Neural cell (in vitro differentiated cells): Measurements from ENCODE around the gene MFSD2A. TPM values are rescaled to one million over a fixed set of nuclear protein-coding genes. Genes with fewer than 3 reads are reported as not detected.
"Not testable (repeated sequence)": the region's sequence is repeated elsewhere in the genome, so short reads cannot be mapped to it uniquely, and the experiment has no call there.

Experiments
- H2AFZ ChIP-seq: fragments of 200-600, 300-800 bp; sonication (generic), shearing (Covaris generic); 2 replicates; pipeline ENCODE4 v1.6.0; 2014; ENCODE audit warnings: low read depth, mild to moderate bottlenecking, antibody characterized with exemption, low read length, moderate library complexity
- H3F3A ChIP-seq: fragments of 200-600 bp; shearing (Covaris generic); 2 replicates; pipeline ENCODE4 v1.6.1; 2016; ENCODE audit warnings: mild to moderate bottlenecking, moderate library complexity, mixed read lengths, antibody characterized with exemption, low read length; ENCODE audit not compliant: insufficient read depth, poor library complexity, severe bottlenecking
- H3K27ac ChIP-seq: fragments of 200-600, 300-800 bp; sonication (generic), shearing (Covaris generic); 2 replicates; pipeline ENCODE4 v1.5.1; 2014; ENCODE audit warnings: mild to moderate bottlenecking, low read length, moderate library complexity
- H3K27me3 ChIP-seq: fragments of 300-800, 200-600 bp; sonication (generic), shearing (Covaris generic); 2 replicates; pipeline ENCODE4 v1.6.0; 2014; ENCODE audit warnings: mild to moderate bottlenecking, low read depth, low read length, moderate library complexity; ENCODE audit not compliant: insufficient read depth
- H3K36me3 ChIP-seq: fragments of 300-800, 200-600 bp; sonication (generic), shearing (Covaris generic); 2 replicates; pipeline ENCODE4 v1.5.1; 2014; ENCODE audit warnings: mild to moderate bottlenecking, antibody characterized with exemption, low read length, moderate library complexity; ENCODE audit not compliant: insufficient read depth
- H3K4me2 ChIP-seq: fragments of 300-800, 200-600 bp; sonication (generic), shearing (Covaris generic); 2 replicates; pipeline ENCODE4 v1.6.0; 2014; ENCODE audit warnings: mild to moderate bottlenecking, low read length
- H3K4me3 ChIP-seq: fragments of 300-800, 200-600 bp; sonication (generic), shearing (Covaris generic); 2 replicates; pipeline ENCODE4 v1.5.1; 2014; ENCODE audit warnings: mild to moderate bottlenecking, low read length, moderate library complexity
- H3K79me2 ChIP-seq: fragments of 200-600 bp; shearing (Covaris generic); replicated peaks from 2 replicates; pipeline ENCODE4 v1.6.0; 2014; ENCODE audit warnings: mild to moderate bottlenecking, low read length, moderate library complexity; ENCODE audit not compliant: insufficient read depth
- H3K9ac ChIP-seq: fragments of 300-800, 200-600 bp; sonication (generic), shearing (Covaris generic); 2 replicates; pipeline ENCODE4 v1.6.1; 2016; ENCODE audit warnings: mild to moderate bottlenecking, low read length, mixed read lengths
- H3K9me2 ChIP-seq: fragments of 200-600 bp; shearing (Covaris generic); 2 replicates; pipeline ENCODE4 v1.6.1; 2016; ENCODE audit warnings: mild to moderate bottlenecking, low read length, mixed read lengths; ENCODE audit not compliant: insufficient read depth
- H3K9me3 ChIP-seq: fragments of 200-600, 300-800 bp; sonication (generic), shearing (Covaris generic); 2 replicates; pipeline ENCODE4 v1.6.1; 2016; ENCODE audit warnings: mild to moderate bottlenecking, mixed run types, low read length, moderate library complexity, mixed read lengths
- H4K20me1 ChIP-seq: fragments of 200-600 bp; shearing (Covaris generic); 2 replicates; pipeline ENCODE4 v1.6.1; 2016; ENCODE audit warnings: mild to moderate bottlenecking, mixed run types; ENCODE audit not compliant: insufficient read depth
- CTCF ChIP-seq: fragments of 450-650 bp; IDR thresholded peaks from 2 replicates; pipeline ENCODE4 v1.5.1; 2014; ENCODE audit warnings: antibody characterized with exemption, mild to moderate bottlenecking, moderate library complexity; ENCODE audit not compliant: poor library complexity, severe bottlenecking
- EP300 ChIP-seq: fragments of 450-650 bp; conservative IDR thresholded peaks from 2 replicates; pipeline ENCODE4 v1.6.1; 2014; ENCODE audit warnings: antibody characterized with exemption, mild to moderate bottlenecking, moderate library complexity; ENCODE audit not compliant: poor library complexity, severe bottlenecking
- EZH2 ChIP-seq: fragments of 200-600, 300-800 bp; shearing (Covaris generic), sonication (generic); IDR thresholded peaks from 2 replicates; pipeline ENCODE4 v1.6.1; 2014; ENCODE audit warnings: antibody characterized with exemption, low read length, borderline replicate concordance, mild to moderate bottlenecking; ENCODE audit not compliant: insufficient read depth, poor library complexity, severe bottlenecking
- MXI1 ChIP-seq: fragments of 450-650 bp; conservative IDR thresholded peaks from 2 replicates; pipeline ENCODE4 v1.6.1; 2014; ENCODE audit warnings: antibody characterized with exemption, mild to moderate bottlenecking; ENCODE audit not compliant: poor library complexity, severe bottlenecking
- POLR2AphosphoS5 ChIP-seq: IDR thresholded peaks from 2 replicates; pipeline ENCODE4 v1.6.1; 2012
- RAD21 ChIP-seq: fragments of 450-650 bp; conservative IDR thresholded peaks from 2 replicates; pipeline ENCODE4 v1.6.1; 2014; ENCODE audit warnings: antibody characterized with exemption, mild to moderate bottlenecking, moderate library complexity
- REST ChIP-seq: IDR thresholded peaks from 2 replicates; pipeline ENCODE4 v1.6.1; 2012; ENCODE audit warnings: borderline replicate concordance
- SMC3 ChIP-seq: fragments of 450-650 bp; conservative IDR thresholded peaks from 2 replicates; pipeline ENCODE4 v1.6.1; 2014; ENCODE audit warnings: antibody characterized with exemption, mild to moderate bottlenecking, moderate library complexity; ENCODE audit not compliant: poor library complexity
- TAF1 ChIP-seq: IDR thresholded peaks from 2 replicates; pipeline ENCODE4 v1.6.1; 2012; ENCODE audit warnings: low read depth
- polyA plus RNA-seq: library from polyadenylated mRNA; depleted of rRNA; stranded (reverse); fragments of >200 nt; gene quantifications from 2 replicates; pipeline ENCODE4 v1.2.3, GENCODE V29; 2014

Gene MFSD2A
- polyA plus RNA-seq, 1 donor from 2014 or later, result 7.0 TPM

GRCh38 chr1:39981385-39981784 is 26.4 kb downstream of the MFSD2A start:
- no peak overlapping the region for H2AFZ ChIP-seq
- H3K36me3 ChIP-seq, result no peaks in the 10 kb centered on the region
- no peaks in the 10 kb centered on the region for H3K79me2 ChIP-seq
- no peaks in the 10 kb centered on the region for H3K9me3 ChIP-seq
- TF ChIP-seq RAD21, result no peak
- no peak for TF ChIP-seq EP300
- TF ChIP-seq SMC3, result no peak
- no peak for TF ChIP-seq TAF1
- TF ChIP-seq CTCF, result no peak
- TF ChIP-seq REST, result no peak
- TF ChIP-seq POLR2AphosphoS5, result no peak
- TF ChIP-seq MXI1, result no peak
- no peak for TF ChIP-seq EZH2
- H3K9ac ChIP-seq, result no peak overlapping the region
- no peaks in the 10 kb centered on the region for H4K20me1 ChIP-seq
- no peaks in the 10 kb centered on the region for H3F3A ChIP-seq
- no peak overlapping the region for H3K4me3 ChIP-seq
- H3K4me2 ChIP-seq, result no peak overlapping the region
- no peaks in the 10 kb centered on the region for H3K27me3 ChIP-seq
- no peaks in the 10 kb centered on the region for H3K9me2 ChIP-seq
- H3K27ac ChIP-seq, result no peak overlapping the region

- no peaks in the 10 kb centered on the region for H3K27me3 ChIP-seq
- H3K9me2 ChIP-seq, result no peaks in the 10 kb centered on the region
- no peaks in the 10 kb centered on the region for H4K20me1 ChIP-seq
- no peaks in the 10 kb centered on the region for H3K79me2 ChIP-seq
- no peak overlapping the region for H3K9ac ChIP-seq
- H3F3A ChIP-seq, result no peaks in the 10 kb centered on the region
- H3K27ac ChIP-seq, result no peak overlapping the region
- H3K4me2 ChIP-seq, result no peak overlapping the region
- H3K4me3 ChIP-seq, result no peak overlapping the region
- no peaks in the 10 kb centered on the region for H3K9me3 ChIP-seq
- H3K36me3 ChIP-seq, result no peaks in the 10 kb centered on the region
- TF ChIP-seq EP300 (no peak), MXI1 (no peak), SMC3 (no peak), EZH2 (no peak), CTCF (no peak), POLR2AphosphoS5 (no peak), TAF1 (no peak), RAD21 (no peak), REST (no peak)
- H2AFZ ChIP-seq, result no peak overlapping the region
These were observed 27.0 kb downstream of the MFSD2A start for GRCh38 chr1:39981945-39982344.

GRCh38 chr1:39984480-39984879 is 29.5 kb downstream of the MFSD2A start:
- H3K4me3 ChIP-seq, H3K9me2 ChIP-seq, H3K9me3 ChIP-seq, H3K4me2 ChIP-seq, H2AFZ ChIP-seq, H4K20me1 ChIP-seq, H3K9ac ChIP-seq, H3K79me2 ChIP-seq, H3K27me3 ChIP-seq, H3F3A ChIP-seq, H3K36me3 ChIP-seq, H3K27ac ChIP-seq: not testable (repeated sequence)
